Stimulated activated CD8-positive, alpha-beta memory T cell treated with anti-CD3 and anti-CD28 coated beads, Interleukin-4, amount 100 ng/mL, for 1 hour (primary cell): ENCODE results near the gene RAB27A.
"Not testable (repeated sequence)": the region's sequence is repeated elsewhere in the genome, so short reads cannot be mapped to it uniquely, and the experiment has no call there.

Experiments used
- DNase-seq, 2 donors: peaks; one replicate each; pipeline ENCODE4 v3.0.0-alpha.2; 2020; ENCODE audit warnings: low read depth in 2 of 2, low spot score in 1 of 2

RAB27A gene

DNA sequence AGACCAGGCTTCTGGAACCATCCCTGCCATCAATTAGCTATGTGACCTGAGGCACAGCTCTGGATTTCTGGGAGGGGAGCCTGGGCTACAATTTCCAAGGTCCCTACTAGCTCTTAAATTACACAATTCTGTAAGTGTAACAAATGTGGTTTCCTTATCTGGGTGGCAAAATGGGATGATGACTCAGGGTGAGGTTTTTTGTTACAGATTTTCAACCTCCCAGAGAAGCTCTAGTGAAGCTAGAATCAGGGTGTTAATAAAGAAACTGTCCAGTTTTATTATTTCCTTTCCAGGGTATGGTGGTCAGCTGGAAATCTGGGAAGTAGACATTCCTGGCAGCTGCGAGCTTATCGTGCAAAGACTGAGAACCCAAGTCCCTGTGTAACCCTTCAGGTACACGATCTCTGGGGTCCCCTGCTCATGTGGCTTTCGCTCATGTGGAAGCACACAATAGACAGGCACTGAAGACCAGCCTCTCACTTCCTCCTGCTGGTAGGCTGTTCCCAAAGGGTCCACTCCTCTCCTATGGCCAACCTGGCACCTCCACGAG, 7.3 kb downstream of the RAB27A start:
- no peak for DNase-seq

DNA sequence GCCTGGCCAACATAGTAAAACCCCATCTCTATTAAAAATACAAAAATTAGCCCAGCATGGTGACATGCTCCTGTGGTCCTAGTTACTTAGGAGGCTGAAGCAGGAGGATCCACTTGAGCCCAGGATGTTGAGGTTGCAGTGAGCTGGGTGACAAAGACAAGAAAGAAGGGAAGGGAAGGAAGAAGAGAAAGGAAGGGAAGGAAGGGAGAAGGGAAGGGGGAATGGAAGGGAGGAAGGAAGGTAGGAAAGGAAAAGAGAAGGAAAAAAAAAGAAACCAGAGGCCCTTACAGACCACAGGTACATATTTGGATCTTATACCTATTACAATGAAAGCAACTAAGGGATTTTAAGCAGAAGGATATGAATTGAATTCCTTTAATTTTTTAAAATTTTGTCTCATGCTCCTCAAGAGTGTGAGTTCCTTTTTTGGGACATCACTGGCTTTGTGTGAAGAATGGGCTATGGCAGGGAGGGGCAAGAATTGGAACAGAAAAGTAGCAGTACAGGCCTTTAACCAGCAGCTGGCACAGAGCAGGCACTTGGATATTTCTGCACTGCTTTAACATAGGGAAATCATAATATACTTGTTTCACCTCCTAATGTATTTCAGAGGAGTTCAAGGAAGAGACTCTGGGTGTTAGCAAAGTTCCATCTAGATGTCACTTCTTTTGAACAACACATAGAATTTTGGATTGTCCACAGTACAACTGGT, 7.9 kb downstream of the RAB27A start:
- DNase-seq: no peak

DNA sequence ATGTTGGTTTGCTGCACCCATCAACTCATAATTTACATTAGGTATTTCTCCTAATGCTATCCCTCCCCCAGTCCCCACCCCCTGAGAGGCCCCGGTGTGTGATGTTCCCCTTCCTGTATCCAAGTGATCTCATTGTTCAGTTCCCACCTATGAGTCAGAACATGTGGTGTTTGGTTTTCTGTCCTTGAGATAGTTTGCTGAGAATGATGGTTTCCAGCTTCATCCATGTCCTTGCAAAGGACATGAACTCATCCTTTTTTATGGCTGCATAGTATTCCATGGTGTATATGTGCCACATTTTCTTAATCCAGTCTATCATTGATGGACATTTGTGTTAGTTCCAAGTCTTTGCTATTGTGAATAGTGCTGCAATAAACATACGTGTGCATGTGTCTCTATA, 9.0 kb downstream of the RAB27A start:
- DNase-seq: not testable (repeated sequence)

DNA sequence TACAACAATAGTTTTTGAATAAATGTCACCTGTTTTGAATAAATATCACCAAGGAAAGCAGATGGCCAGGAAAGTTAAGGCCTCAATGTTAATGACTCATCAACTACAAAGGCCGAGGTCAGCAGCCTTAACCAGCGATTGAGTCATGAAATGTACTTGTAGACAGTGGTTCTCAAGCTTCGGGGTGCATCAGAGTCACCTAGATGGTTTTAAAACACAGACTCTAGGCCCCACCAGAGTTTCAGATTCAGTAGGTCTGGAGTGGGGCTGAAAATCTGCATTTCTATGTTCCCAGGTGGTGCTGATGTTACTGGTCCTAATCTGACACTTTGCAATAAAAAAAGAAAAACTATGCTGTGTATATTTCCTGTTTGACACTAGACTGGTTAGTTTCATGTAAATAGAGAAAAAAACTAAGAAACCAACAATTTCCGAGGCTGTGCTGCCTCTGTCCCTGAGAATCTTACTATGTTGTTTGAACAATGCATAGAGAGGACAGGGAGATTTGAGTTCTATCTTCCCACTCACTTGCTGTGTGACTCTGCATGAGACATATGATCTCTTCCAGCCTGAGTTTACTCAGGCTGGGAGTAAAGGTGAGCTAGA, 9.8 kb downstream of the RAB27A start:
- peak in 1 of 2 donors; percentile 39 for DNase-seq

DNA sequence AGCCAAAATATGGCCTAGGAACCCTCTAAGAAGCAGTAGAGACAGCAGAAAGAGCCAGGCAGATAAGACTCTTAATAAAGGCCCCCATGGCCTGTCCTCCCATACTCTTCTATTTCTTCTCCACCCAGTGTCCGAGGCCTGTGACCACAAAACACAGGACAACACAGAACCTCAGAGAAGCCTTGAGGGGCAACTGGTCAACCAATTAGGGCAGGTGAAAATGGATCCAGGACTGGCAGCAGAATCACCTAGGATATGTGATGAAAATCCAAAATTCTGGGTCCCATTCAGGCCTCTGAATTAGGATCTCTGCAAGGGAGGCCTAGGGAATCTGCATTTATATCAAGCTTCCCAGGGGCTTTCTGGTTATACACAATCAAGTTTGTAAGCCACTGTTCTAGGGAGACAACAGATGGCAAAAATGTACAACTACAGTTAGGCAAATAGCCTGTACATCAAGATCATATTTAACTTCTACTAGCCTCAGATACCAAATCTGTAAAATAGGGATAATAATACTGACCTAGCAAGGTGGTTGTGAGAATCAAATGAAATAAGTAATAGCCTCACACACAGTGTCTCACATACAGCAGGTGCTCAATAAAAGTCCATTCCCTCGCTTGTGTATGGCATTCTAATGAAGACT, 10.4 kb downstream of the RAB27A start:
- no peak for DNase-seq

DNA sequence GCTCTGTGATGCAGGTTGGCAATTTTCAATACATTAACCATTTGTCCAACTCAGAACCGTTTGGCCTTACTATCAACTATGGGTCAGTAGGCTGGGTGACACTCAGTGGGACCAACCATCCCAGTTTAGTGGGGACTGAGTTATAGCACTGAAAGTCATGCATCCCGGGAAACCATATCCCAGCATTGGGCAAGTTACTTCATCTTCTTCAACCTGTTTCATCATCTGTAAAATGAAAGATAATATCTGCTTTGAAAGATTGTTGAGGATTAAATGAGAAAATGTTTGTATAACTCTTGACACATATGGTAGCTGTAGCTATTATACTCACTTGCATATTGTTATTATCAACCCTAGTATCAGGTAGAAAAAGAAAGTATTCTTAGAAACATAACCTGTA, 11.9 kb downstream of the RAB27A start:
- DNase-seq: no peak

DNA sequence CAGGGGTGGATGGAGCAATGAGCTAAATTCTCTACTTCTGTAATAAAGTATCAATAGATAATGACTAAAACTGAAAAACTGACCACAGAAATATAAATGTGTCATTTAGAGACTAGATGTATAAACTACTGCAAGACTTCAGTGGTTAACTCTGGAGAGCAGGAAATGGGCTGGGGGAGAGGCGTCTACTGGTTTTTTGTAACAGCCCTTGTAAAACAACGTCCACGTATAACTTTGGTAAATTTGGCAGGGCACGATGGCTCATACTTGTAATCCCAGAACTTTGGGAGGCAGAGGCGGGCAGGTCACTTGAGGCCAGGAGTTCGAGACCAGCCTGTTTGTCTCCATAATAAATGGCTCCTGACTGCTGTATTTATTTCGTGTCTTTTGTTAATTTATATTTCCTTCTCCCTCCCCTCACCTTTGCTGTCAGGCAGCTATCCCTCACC, 12.5 kb downstream of the RAB27A start:
- DNase-seq: no peak

DNA sequence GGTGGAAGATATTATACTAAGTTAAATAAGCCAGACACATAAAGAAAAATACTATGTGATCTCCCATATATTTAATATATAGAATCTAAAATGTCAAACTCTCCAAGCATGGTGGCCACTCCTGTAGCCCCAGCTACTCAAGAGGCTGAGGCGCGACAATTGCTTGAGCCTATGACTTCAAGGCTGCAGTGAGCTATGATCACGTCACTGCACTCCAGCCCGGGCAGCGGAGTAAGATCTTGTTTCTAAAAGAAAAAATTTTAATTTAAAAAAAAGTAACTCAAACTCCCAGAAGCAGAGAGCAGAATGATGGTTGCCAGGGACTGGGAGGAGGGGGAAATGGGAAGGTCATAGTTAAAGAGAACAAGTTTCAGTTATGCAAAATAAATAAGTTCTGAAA, 13.3 kb downstream of the RAB27A start:
- DNase-seq: no peak

DNA sequence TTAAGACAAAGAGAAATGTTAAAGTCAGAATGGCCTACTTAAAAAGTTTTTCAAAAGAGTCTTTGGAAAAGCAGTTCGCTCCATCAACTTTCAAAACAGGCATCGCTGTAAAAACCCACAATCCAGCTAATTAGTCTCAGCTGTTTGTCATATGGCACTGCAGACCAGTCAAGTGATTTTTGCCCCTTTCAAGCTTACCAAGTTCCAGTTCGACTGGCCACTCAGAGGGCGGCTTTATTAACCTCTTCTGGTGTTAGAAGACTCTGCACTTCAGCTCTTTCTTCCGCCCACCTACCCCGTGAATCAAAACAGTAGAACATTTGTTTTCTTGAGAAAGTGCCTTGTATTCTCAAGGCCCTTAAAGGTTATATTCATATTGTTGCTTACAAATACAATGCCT, 19.3 kb downstream of the RAB27A start:
- DNase-seq: no peak

DNA sequence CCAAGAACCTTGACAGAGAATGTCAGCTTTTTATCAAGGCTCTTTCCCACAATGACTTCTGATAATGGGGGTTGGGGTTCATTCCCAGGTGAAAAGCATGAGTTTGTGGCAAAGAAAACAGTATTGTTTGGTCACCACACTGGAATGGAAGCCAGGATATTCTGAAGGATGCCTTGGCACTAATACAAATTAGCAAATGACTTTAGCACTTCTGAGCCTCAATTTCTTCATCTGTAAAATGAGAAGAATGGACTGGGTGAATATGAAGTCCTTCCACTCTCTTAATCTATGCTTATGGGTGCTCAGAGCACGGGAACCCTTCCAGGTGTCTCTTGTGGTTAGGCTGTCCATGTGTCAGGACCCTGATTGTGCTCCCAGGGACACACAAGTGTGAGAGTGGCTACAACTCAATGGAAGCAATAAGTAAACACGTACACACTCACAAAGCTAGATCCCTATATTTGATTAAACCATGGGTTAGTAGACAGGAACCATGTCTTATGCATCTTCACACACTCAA, 21.4 kb downstream of the RAB27A start:
- no peak for DNase-seq

DNA sequence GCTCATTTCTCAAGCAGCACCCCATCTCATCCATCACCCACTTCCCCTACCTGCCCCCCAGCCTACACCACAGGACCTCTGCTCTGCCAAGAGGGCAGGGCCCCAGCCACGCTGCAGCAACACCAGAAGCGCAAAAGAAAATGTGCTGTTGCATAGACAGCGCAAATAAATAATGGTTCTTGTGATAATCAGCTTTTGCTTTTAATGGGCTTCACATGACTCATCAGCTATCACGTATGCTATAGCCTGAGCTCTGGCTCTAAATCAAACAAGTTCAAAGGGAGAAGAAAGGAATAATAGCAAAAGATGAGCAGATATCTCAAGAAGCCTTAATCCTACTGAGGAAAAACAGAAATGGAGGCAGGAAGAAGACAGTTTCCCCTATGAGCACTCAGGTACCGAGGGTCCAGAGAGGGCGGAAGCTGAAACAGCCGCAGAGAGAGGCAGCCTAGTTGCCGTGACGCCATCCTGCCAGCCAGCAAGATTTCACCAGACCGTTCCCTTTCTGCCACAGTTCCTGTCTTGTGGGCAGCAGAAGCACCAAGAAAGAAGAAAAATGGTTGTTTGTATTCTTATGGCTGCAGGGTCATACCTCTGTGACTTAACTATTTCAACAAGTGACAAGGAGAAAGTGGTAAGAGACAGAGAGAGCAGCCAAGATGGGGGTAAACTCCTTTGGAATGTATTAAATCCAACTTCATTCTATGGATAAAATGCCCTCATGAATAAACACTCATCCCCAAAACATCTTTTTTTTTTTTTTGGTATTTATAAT, 22.0 kb downstream of the RAB27A start:
- peak; percentile 32 to 60 for DNase-seq

DNA sequence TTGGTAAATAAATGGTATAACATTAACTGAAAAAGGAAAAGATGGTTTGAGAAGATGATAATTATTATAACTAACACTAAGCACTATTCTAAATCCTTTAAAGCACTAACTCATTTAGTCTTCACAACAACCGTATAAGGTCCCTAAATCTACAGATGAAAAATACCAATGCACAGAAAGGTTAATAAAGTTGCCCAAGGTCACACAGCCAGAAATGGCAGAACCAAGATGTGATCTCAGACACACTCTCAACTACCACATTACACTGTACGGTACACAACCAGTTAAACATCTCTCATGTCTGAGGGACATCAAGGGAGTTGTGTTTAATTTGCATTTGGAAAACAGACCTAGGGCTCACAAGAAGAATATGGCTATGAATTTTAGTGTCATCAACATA, 23.1 kb downstream of the RAB27A start:
- no peak for DNase-seq

DNA sequence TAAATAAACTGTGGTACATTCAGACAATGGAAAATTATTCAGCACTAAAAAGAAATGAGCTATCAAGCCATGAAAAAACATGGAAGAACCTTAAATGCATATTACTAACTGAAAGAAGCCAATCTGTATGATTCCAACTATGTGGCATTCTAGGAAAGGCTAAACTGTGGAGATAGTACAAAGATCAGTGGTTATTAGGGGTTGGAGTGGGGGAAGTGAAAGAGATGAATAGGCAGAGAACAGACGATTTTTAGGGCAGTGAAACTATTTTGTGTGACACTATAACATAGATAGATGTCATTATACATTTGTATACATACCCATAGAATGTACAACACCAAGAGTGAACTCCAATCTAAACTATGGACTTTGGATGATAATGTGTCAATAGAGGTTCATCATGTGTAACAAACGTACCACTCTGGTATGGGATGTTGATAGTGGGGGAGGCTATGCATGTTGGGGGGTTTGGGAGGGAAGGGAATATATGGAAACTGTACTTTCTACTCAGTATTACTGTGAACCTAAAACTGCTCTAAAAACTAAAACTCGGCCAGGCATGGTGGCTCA, 29.0 kb downstream of the RAB27A start:
- no peak for DNase-seq

DNA sequence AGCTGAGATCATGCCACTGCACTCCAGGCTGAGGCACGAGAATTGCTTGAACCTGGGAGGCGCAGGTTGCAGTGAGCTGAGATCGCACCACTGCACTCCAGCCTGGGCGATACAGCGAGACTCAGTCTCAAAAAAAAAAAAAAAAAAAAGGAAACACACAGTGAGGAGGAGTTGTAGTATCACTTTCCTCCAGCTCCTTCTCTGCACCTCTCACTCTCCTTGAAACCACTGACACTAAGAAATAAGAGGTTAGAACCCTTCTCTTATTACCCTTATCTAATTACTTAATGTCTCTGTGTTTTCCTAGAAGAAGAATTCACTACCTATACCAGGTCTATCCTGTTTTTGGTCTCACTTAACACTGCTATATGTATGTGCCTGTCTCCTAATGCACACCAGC, 31.7 kb downstream of the RAB27A start:
- no peak for DNase-seq

DNA sequence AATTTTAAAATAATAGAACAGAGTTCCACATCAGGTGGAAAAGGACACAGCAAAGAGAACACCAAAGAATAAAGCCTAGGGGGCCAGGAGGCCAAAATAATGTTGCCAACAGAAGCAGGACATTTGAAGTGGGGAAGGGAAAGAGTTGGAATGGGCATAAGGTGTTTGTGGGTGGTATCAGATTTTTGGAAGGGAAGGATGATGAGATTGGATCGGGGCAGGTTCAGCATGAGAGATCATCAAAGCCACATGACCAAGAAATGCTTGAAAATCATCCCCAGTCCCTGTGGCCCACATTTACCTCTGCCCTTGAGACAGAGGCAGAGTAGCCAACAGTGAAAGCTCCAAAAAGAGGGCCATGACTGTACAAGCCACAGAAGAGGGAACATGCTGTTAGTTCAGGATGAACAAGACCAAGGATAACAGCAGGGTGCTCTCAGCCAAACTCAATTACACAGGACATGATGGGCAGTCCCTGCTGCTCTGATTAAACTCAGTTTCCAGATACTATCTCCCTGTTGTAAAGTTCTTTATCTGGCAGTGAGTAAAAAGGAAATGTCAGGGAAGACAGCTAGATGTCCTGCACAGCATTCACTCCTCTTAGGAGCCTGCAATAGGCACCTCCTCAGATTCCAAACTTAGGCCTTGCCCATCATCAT, 32.5 kb downstream of the RAB27A start:
- no peak for DNase-seq

DNA sequence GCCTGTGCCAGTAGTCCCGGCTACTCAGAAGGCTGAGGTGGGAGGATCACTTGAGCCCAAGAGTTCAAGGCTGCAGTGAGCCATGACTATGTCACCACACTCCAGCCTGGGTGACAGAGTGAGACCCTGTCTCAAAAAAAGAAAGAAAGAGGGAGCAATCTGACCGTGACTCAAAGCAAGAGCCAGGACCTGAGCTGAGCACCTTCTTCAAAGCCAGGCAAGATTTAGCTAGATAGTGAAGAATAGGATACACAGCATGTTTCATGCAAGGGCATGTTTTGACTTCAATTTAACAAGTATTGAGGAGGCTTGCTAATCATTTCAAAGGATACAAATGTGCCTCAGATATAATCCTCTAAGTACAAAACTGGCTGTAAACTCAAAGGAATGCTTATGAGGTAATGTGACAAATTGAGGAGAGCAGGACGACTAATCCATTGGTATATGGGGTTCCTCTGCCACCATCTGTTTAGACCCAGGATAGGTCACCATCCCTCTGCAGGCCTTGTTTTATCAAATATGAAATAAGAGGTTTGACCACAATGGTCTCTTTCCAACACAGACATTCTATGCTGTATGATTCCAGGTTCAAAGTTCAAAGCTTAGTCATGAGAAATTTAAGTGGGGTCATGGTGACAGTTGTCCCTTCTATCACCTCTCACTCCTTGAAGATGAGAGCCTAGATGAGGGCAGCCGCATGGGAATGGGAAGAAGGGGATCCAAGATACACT, 33.2 kb downstream of the RAB27A start:
- no peak for DNase-seq

DNA sequence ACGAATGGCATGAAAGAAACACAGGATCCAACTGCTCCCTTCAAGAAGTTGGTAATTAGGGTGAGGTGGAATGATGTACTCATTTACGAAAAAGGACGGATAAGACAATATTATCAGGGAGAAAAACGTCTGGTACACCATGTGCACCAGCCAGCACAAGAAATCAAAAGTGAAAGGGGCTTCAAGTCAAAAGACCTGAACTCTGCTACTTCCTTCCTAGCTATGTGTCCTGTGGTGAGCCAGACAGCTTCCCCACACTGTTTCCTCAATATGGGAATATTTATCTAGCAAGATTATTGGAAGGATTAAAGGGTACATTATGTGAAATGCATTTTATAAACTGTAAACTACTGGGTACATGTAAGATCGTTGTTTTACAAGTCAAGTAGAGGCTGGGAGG, 33.9 kb downstream of the RAB27A start:
- DNase-seq: no peak

DNA sequence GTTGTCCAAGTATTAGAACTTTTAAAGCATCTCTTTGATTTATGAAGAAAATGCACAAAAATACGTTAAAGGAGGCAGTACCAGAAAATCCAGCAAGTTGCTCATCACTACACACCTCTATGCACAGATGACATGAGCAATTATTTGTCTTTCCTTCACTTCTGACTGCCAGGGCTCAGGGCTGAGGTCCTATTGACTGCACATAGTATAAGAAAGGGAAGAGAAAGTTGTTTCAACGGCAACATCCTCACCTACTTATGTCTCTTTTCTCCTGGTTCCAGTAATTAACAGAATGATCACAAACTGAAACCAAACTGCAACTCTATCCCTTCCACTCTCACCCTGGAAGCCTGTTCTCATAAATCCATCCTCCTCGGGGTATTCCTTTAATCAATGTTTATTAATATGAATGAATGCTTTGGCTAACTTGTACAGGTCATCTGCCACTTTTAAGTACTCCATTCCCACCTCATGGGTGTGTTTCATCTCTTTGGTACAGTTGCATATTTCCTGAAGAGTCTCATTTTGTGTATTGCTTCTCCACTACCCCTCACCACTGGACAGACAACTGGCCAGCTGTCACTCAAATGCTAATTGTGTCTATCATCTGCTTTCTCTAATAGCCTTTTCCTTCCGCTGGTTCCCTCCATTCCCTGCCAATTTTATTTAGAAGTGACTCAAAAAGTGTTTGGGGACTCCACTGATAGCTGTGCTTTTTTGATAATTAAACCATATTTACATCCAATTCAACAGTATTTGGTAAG, 34.5 kb downstream of the RAB27A start:
- DNase-seq: no peak

DNA sequence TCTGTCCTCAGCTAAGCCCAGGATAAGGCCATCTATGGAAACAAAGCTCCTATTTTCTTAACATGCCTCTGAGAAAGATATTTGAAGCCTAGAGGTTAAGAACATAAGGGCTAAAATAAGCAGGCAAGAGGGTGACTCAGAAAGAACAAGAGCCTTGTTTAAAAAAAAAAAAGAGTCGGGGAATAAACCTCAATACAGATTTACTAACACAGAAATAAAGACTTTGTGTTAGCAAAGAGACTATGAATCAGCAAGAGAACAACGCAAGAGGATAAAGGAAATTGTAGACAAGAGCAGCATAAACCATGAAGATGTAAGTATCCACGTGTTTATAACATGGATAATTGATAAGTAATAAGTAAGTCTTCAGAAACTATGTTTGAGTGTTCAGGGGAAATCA, 36.0 kb downstream of the RAB27A start:
- no peak for DNase-seq
